ENCODE data around the gene LPGAT1.
"Not testable (repeated sequence)": the region's sequence is repeated elsewhere in the genome, so short reads cannot be mapped to it uniquely, and the experiment has no call there.

LPGAT1 gene

DNA sequence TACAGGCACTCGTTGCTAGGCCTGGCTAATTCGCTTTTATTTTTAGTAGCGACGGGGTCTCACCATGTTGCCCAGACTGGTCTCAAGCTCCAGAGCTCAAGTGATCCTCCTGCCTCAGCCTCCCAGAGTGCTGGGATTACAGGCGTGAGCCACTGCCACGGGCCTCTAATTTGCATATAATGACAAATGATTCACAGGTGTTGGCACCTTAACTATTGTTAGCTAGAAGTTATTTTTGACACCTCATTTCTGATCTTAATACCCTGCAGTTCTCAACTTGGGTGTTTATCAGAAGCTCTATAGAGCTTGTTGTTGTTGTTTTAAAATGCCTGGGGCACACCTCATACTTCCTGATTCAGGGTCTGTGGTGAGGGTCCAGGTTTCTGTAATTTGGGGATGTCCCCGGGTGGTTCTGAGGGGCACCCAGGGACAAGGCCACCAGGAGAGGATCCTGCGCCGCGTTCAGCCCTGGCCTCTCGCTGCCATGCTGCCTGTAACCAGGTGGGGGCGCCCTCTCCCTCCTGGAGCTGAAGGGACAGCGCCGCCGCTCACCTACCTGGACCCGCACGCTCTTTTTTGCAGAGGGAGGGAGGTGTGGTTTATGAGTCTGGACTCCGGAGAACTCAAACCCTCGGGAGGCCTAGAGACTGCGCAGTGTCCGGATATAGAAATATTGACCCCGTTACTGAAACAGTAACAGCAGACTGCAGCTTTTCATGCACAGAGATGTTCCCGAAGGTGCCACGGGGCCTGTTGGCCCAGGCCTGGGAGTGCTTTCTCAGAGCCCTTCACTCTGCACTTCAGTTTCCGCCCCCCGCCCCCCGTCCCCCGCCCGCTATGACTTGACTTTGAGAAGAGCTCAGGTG, 132.2 kb downstream of the LPGAT1 start:
- Histone ChIP-seq H3K9ac (no peak overlapping the region), H3K27ac (peak overlapping the region in 2 of 11 experiments; percentile 28 to 30; a peak in 1 of 22 replicates)
- TF ChIP-seq Cebpa-rat (IDR thresholded peaks at IDR 0.05), result no peak

DNA sequence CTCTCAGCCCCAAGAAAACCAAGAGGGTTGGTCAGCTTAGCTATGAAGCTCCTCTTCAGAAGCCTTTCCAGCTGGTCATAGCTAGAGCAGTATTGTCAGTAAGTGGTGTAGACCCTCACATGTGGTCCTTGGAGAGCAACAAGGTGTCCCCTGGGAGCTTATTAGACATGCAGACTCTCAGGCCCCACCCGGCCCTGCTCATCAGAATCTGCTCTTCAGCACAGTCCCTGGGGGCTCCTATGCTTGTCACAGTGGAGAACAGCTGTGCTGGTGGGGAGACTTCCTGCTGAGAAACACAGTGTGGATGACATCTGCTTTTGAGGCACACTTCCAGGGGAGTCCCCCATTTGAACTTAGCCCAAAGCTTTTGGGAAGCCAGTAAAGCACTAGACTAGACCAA, 133.2 kb downstream of the LPGAT1 start:
- Histone ChIP-seq H3K4me3 (no peak overlapping the region), H3K9ac (peak overlapping the region in 2 of 11 experiments; percentile 7 to 18; a peak in 1 of 22 replicates), H3K27me3 (no peaks in the 10 kb centered on the region), H3K9me3 (replicated peaks in 1 of 11) (peaks cover 9 to 26% (median 17%) of the 10 kb centered on the region in 11 experiments), H3K36me3 (no peaks in the 10 kb centered on the region; a peak in 1 of 22 replicates), H3K4me2 (peak overlapping the region; percentile 38 to 77 (median 66)), H4K20me1 (no peaks in the 10 kb centered on the region), H3K4me1 (peaks cover 23 to 44% (median 38%) of the 10 kb centered on the region in 10 experiments; a peak in 19 of 20 replicates), H3K27ac (peak overlapping the region in 3 of 11 experiments; percentile 11 to 39 (median 35); a peak in 6 of 22 replicates)
- no peak for TF ChIP-seq Cebpa-rat (IDR thresholded peaks at IDR 0.05)

More for the DNA sequence above, 132.2 kb downstream of the LPGAT1 start:
- peak overlapping the region in 9 of 11 experiments; percentile 18 to 77 (median 64); a peak in 13 of 22 replicates for H3K4me2 ChIP-seq
- no peaks in the 10 kb centered on the region; a peak in 1 of 22 replicates for H3K36me3 ChIP-seq
- no peaks in the 10 kb centered on the region for H4K20me1 ChIP-seq
- peaks cover 23 to 44% (median 38%) of the 10 kb centered on the region in 10 experiments; a peak in 19 of 20 replicates for H3K4me1 ChIP-seq
- H3K4me3 ChIP-seq, result no peak overlapping the region
- H3K27me3 ChIP-seq, result no peaks in the 10 kb centered on the region
- peaks cover 9 to 18% (median 14%) of the 10 kb centered on the region in 11 experiments for H3K9me3 ChIP-seq (replicated peaks in 1 of 11)

DNA sequence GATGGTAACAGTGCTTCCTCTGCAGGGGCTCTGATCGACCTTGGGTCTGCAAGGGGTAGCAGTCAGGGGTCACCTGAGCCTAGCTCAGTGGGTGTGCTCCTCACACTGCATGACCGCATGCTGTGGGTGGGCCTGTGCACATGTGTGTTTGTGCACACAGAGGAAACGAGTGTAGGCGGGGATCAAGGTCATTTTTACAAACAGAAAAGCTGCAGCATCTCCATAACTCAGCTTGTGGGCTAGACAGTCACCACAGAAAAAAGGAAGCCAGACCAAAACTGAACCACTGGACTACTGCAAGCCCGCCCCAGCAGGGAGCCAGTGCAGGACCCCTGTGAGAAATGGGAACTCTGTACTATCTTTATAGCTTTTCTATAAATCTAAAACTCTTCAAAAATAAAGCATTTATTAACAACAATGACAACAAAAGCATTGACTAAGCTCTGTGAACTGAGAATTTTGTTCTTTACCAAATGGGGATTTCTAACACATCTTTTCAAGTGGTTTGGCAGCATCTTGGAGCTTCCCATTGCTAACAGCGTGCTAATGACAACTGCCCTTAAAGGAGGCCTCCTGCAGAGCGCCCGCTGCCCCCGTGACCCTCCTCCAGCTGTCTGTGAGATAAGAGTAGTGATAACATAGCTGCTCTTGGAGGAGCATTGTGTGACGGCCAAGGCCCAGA, 135.3 kb downstream of the LPGAT1 start:
- H3K27me3 ChIP-seq, result no peaks in the 10 kb centered on the region
- no peaks in the 10 kb centered on the region for H4K20me1 ChIP-seq
- H3K4me1 ChIP-seq, result peaks cover 23 to 44% (median 38%) of the 10 kb centered on the region in 10 experiments; a peak in 19 of 20 replicates
- H3K4me3 ChIP-seq, result no peak overlapping the region
- TF ChIP-seq Cebpa-rat (IDR thresholded peaks at IDR 0.05), result no peak
- H3K4me2 ChIP-seq, result peak overlapping the region; percentile 20 to 61 (median 46); a peak in 21 of 22 replicates
- H3K9ac ChIP-seq, result no peak overlapping the region
- no peaks in the 10 kb centered on the region; a peak in 1 of 22 replicates for H3K36me3 ChIP-seq
- peaks cover 9 to 26% (median 17%) of the 10 kb centered on the region in 11 experiments for H3K9me3 ChIP-seq (replicated peaks in 1 of 11)
- no peak overlapping the region for H3K27ac ChIP-seq

GRCh38 chr1:211693911-211694310, 136.7 kb downstream of the LPGAT1 start:
- peaks cover 9 to 26% (median 17%) of the 10 kb centered on the region in 11 experiments for H3K9me3 ChIP-seq (replicated peaks in 1 of 11)
- H3K9ac ChIP-seq, H3K27me3 ChIP-seq, H3K4me3 ChIP-seq, H3K36me3 ChIP-seq, H3K27ac ChIP-seq, H4K20me1 ChIP-seq, H3K4me2 ChIP-seq: not testable (repeated sequence)
- H3K4me1 ChIP-seq, result peaks cover 23 to 40% (median 37%) of the 10 kb centered on the region in 10 experiments; a peak in 19 of 20 replicates

Data from BLaER1 treated with 17β-estradiol and CSF1 and Interleukin-3, amounts not matched to agents 10 nM and 100 nM (cell line).